HG03442 (cell line): Measurements from ENCODE around the gene COL26A1.
"Not testable (repeated sequence)": the region's sequence is repeated elsewhere in the genome, so short reads cannot be mapped to it uniquely, and the experiment has no call there.

Source experiments
- ATAC-seq: cut with Tn5 transposase; IDR thresholded peaks from one replicate; pipeline ENCODE4 v1.9.1; 2021; ENCODE audit warnings: mild to moderate bottlenecking, moderate library complexity; ENCODE audit not compliant: unreplicated experiment

COL26A1 gene

DNA sequence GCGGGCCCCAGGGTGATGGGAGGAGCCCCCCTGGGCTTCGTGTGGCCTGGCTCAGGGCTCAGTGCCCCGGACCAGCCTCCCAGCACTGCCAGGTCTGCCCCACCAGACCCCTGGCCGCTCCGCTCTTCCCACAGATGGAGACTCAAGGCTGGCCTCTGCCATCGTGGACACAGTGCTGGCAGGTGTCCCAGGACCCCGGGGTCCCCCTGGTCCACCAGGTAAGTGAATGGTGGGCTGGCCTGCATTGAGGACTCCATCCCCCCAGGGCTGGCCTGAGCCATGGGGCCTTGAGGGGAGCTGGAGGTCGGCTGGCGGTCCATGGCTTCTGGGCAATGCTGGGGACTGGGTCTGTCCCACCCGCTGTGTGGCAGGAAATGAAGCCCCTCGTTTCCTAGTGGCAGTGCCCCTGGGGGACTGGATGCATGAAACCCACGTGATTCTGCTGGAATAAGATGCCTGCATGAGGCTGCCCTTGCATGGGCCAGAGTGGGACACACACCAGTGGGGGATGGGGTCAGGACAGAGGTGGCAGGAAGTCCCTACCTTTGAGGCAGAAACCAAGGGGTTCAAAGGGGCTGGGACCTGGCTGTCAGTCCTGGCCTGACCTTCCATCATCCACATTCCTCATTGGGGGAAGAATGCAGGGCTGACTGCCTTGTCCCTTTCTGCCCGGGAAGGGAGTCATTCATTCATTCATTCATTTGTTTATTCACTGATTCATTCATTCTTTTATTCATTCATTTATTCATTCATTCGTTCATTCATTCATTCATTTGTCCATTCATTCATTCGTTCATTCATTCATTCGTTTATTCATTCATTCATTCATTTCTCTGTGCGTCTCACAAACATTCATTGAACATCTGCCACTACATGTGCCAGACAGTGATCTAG, 184.6 kb downstream of the COL26A1 start:
- ATAC-seq, result no peak

DNA sequence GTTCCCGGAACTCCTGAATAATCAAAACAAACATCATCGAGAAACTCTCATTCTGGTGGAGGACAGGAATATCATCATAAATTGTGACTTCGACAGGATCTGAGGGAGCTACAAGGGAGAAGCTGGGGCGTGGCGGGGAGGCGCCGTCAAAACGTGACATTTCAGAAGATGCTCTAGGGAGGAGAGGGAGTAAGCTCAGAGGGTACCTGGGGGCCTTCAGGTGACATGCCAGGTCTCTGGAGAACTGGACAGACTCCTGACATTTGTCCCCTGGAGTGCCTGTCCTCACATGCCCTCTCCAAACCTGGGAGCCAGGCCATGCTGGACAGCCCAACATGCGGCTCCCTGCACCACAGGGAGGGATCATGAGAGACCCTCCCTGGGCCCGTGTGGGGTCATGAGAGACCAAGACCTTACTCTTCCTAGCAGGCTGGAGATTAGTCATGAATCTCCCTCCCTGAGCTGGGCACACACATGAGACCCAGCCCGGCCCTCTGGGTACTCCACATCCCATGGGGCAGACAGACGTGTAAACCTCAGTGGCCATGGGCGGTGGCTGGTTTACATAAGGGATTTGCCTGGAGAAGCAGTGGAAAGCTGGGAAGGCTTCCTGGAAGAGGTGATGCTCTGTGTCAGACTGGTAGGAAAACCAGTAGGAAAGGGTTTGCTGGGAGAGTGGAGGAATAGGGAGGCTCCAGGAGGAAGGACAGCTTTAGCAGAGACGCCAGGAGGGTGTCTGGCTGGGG, 185.4 kb downstream of the COL26A1 start:
- ATAC-seq, result no peak

GRCh38 chr7:101549734-101550133, 187.1 kb downstream of the COL26A1 start:
- ATAC-seq, result no peak

GRCh38 chr7:101550641-101551541, 188.2 kb downstream of the COL26A1 start:
- no peak for ATAC-seq

GRCh38 chr7:101553018-101553770, 190.5 kb downstream of the COL26A1 start:
- ATAC-seq, result no peak

GRCh38 chr7:101553771-101554445, 191.2 kb downstream of the COL26A1 start:
- ATAC-seq, result no peak

GRCh38 chr7:101554584-101555268, 192.1 kb downstream of the COL26A1 start:
- no peak for ATAC-seq

DNA sequence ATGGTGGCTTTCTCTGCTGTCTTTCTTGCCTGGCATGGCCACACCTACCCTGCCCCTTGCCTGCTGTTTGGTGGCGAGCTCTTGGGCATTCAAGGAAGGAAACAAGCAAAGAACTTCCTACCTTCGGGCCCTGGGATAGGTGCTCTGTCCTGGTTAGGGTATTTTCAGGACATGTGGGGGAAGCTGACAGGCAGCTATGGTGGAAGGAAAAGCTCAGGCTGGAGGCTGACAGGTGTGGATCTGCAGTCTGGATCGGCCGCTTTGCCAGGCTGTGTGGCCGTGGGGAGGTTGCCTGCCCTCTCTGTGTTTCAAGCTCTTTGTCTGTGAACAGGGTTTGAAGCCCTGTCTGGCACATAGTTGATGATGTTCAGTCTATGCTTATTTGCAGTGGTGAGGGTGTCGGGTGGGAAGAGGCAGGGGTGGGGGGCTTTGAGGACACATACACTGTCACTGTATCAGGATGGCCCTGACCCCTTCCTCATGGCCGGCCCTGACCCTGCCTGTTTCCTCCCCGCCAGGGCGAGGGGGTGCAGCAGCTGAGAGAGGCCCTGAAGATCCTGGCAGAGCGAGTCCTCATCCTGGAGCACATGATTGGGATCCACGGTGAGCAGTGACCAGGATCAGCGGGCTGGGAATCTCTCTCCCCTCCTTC, 192.7 kb downstream of the COL26A1 start:
- ATAC-seq, result no peak

- no peak for ATAC-seq
Observed at GRCh38 chr7:101555921-101556275, 193.2 kb downstream of the COL26A1 start.

DNA sequence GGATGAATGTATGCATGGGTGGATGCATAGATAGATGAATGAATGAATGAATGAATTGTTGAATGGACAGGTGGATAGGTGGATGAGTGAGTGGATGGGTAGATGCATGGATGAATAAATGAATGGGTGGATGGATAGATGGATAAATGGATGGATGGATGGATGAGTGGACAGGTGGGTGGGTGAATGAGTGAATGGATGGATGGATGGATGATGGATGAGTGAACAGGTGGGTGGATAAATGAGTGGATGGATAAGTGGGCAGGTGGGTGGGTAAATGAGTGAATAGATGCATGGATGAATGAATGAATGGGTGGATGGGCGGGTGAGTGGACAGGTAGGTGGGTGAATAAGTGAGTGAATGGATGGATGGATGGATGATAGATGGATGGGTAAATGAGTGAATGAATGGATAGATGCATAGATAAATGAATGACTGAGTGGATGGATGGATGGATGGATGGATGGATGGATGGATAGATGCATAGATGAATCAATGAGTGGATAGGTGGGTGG, 193.8 kb downstream of the COL26A1 start:
- ATAC-seq, result no peak

DNA sequence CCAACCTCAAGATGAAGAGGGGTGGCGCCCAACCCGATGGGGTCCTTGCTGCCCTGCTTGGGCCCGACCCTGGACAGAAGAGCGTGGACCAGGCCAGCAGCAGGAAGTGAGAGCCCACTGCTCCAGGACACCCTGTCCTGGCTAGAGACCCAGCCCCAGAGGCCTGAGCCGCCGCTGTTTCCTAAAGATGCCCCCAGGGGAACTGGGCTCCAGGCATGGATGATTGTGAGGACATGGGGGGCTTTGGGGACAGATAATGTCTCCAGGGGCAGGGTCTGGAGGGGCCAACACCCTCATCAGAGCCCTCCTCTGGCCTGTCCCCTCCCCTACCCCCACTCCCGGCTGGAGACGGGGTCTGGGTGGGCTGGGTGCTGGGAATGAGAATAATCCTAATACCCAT, 194.7 kb downstream of the COL26A1 start:
- ATAC-seq, result no peak

DNA sequence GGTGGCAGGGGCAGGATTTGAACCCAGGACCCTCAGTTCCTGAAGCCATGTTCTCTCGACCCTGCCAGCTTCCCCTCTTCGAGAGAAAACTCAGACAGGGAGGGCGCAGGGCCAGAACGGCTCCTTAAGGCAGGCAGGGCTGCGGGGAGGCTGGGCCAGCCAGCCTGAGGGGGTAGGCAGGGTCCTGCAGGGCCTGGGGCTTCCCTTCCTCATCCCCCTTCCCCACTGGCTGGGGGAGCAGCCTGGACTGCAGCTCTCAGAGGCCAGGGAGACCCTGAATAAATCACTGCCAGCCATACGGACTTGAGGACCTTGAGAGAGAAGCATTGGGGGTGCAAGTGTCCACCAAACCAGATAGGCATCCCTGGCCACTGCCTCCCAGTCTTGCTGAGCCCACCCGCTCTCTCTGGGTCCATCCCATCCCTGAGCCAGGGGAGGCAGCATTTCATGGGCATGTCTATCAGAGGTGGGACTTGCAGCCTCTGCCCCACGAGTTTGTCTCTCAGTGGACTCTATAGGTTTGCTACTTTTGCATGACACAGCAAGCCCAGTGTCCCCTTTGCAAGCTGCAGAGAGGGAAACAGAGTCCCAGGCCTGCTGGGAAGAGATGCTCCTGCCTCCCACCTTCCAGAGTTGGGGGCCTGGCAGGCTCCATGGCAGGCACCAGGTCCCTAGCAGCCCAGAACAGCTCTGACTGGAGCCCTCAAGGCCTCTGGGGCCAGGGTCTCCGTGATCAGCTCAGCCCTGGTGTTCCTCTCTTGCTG, 195.5 kb downstream of the COL26A1 start:
- no peak for ATAC-seq

GRCh38 chr7:101558742-101559325, 196.2 kb downstream of the COL26A1 start:
- no peak for ATAC-seq

GRCh38 chr7:101559586-101559985, 196.9 kb downstream of the COL26A1 start:
- no peak for ATAC-seq

DNA sequence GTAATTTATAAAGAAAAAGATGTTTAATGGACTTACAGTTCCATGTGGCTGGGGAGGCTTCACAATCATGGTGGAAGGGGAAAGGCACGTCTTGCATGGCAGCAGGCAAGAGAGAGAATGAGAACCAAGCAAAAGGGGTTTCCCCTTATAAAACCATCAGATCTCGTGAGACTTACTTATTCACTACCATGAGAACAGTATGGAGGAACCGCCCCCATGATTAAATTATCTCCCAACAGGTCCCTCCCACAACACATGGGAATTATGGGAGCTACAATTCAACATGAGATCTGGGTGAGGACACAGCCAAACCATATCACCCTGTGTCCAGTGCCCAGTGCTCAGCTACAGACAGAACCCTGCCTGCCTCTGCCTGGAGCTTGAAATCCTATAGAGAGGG, 197.3 kb downstream of the COL26A1 start:
- ATAC-seq, result not testable (repeated sequence)

DNA sequence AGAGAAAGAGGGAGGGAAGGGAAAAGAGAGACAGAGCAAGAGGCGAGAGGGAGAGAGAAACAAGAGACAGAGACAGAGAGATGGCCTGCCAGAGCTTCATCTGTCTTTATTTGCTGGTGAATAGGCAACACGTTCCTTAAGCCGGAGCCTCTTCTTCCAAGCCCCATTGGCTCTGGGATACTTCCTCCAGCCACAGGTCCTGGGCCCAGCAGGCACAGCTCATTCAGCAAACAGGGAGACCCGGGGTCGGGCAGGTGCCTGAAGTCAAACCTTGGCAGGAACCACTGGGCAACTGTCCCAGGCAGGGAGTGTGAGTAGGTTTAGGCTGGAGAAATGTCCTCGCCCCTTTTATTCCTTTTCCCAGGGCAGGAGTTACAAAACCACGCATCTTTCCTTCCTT, 198.2 kb downstream of the COL26A1 start:
- no peak for ATAC-seq

- not testable (repeated sequence) for ATAC-seq
Observed at GRCh38 chr7:101561293-101561692, 198.6 kb downstream of the COL26A1 start.
